Thoracic aorta (tissue), 2 donors: Measurements from ENCODE around the gene CAP2. TPM values are rescaled to one million over a fixed set of nuclear protein-coding genes. Genes with fewer than 3 reads are reported as not detected.

Experiments
- ATAC-seq: fragments of 150-250 bp; one replicate; pipeline ENCODE4 v1.8.0; 2017; ENCODE audit warnings: low read depth; ENCODE audit not compliant: insufficient number of reproducible peaks, low FRiP score
- DNase-seq: peaks from one replicate; pipeline ENCODE4 v3.0.0-alpha.2; 2020; ENCODE audit warnings: low spot score
- H3K27ac ChIP-seq, 2 donors: fragments of 200-600 bp; sonication (generic); 1 replicate in 1 of 2; 2 replicates in 1 of 2; pipeline ENCODE4 v1.5.1; 2016; ENCODE audit warnings: mild to moderate bottlenecking in 2 of 2, moderate library complexity in 2 of 2
- H3K27me3 ChIP-seq: fragments of 200-600 bp; sonication (generic); replicated peaks from 2 replicates; pipeline ENCODE4 v1.6.0; 2016; ENCODE audit warnings: mild to moderate bottlenecking; ENCODE audit not compliant: insufficient read depth
- H3K36me3 ChIP-seq: fragments of 200-600 bp; sonication (generic); one replicate; pipeline ENCODE4 v1.5.1; 2016
- H3K4me1 ChIP-seq, 2 donors: fragments of 200-600 bp; sonication (generic); 1 replicate in 1 of 2; 2 replicates in 1 of 2; pipeline versions ENCODE4 v1.5.1 to v1.6.0; 2016; ENCODE audit warnings: low read depth in 2 of 2, mild to moderate bottlenecking in 1 of 2; ENCODE audit not compliant: control insufficient read depth in 1 of 2
- H3K4me3 ChIP-seq: fragments of 200-600 bp; sonication (generic); 2 replicates; pipeline ENCODE4 v1.5.1; 2016; ENCODE audit warnings: mild to moderate bottlenecking
- H3K9me3 ChIP-seq: fragments of 200-600 bp; sonication (generic); 2 replicates; pipeline ENCODE4 v1.5.1; 2016
- total RNA-seq, 2 donors: library from RNA; depleted of rRNA; stranded (reverse); fragments of >200 nt; gene quantifications; one replicate each; pipeline versions ENCODE4 v1.1.0 to v1.2.3, GENCODE V29; 2016
- TF ChIP-seq, protein P1 (sequence below): fragments of 200-600 bp; sonication (generic); IDR thresholded peaks from one replicate; pipeline ENCODE4 v1.5.1; 2019; ENCODE audit warnings: antibody characterized with exemption

Gene CAP2
- total RNA-seq, 2 donors from 2014 or later = 20.6 to 20.8 TPM

GRCh38 chr6:17473554-17473953, 80.2 kb downstream of the CAP2 start:
- H3K27ac ChIP-seq = peak overlapping the region; percentile 30 to 37
- no peak overlapping the region for H3K4me3 ChIP-seq
- H3K36me3 ChIP-seq = no peaks in the 10 kb centered on the region
- ATAC-seq = no peak
- H3K4me1 ChIP-seq = peaks cover 10 to 45% of the 10 kb centered on the region in 2 donors
- H3K9me3 ChIP-seq = no peaks in the 10 kb centered on the region
- TF ChIP-seq, protein P1, sequence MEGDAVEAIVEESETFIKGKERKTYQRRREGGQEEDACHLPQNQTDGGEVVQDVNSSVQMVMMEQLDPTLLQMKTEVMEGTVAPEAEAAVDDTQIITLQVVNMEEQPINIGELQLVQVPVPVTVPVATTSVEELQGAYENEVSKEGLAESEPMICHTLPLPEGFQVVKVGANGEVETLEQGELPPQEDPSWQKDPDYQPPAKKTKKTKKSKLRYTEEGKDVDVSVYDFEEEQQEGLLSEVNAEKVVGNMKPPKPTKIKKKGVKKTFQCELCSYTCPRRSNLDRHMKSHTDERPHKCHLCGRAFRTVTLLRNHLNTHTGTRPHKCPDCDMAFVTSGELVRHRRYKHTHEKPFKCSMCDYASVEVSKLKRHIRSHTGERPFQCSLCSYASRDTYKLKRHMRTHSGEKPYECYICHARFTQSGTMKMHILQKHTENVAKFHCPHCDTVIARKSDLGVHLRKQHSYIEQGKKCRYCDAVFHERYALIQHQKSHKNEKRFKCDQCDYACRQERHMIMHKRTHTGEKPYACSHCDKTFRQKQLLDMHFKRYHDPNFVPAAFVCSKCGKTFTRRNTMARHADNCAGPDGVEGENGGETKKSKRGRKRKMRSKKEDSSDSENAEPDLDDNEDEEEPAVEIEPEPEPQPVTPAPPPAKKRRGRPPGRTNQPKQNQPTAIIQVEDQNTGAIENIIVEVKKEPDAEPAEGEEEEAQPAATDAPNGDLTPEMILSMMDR = no peak
- no peak for DNase-seq
- H3K27me3 ChIP-seq = no peaks in the 10 kb centered on the region

GRCh38 chr6:17474289-17474688, 80.9 kb downstream of the CAP2 start:
- Histone ChIP-seq H3K27me3 (no peaks in the 10 kb centered on the region), H3K9me3 (no peaks in the 10 kb centered on the region), H3K4me1 (peaks cover 10 to 45% of the 10 kb centered on the region in 2 donors), H3K36me3 (no peaks in the 10 kb centered on the region), H3K27ac (peak overlapping the region; percentile 33 to 37), H3K4me3 (no peak overlapping the region)
- TF ChIP-seq, protein P1 = no peak
- ATAC-seq (no peak), DNase-seq (no peak)

- Histone ChIP-seq H3K4me3 (no peak overlapping the region), H3K27ac (no peak overlapping the region), H3K36me3 (no peaks in the 10 kb centered on the region), H3K27me3 (no peaks in the 10 kb centered on the region), H3K9me3 (no peaks in the 10 kb centered on the region), H3K4me1 (peaks cover 10 to 37% of the 10 kb centered on the region in 2 donors)
- DNase-seq (no peak), ATAC-seq (no peak)
- TF ChIP-seq, protein P1 = no peak
Measured at GRCh38 chr6:17475606-17476244, 82.3 kb downstream of the CAP2 start.

- ATAC-seq (no peak), DNase-seq (no peak)
- TF ChIP-seq, protein P1 = no peak
- Histone ChIP-seq H3K27ac (no peak overlapping the region), H3K4me1 (peaks cover 10 to 29% of the 10 kb centered on the region in 2 donors), H3K4me3 (no peak overlapping the region), H3K27me3 (no peaks in the 10 kb centered on the region), H3K36me3 (no peaks in the 10 kb centered on the region), H3K9me3 (no peaks in the 10 kb centered on the region)
Measured at GRCh38 chr6:17476511-17476910, 83.1 kb downstream of the CAP2 start.

DNA sequence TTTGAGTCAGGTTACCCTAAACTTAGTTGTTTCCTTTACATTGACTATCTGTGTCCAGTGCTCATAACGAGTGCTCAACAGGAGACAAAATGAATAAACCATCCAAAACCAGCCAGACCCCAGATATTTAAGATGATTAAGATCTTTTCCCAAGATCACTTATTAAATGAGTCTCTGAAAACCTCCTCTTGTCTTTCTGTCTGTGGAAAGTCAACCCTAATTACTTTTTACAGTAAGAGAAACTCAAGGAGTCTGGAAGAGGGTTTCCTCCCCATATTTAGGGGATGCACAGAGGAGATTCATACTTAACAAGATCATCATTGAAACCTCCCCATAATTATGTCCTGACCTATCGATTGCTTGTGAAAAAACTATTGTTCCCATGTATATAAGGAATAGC, 84.0 kb downstream of the CAP2 start:
- no peak for DNase-seq
- peaks cover 9 to 25% of the 10 kb centered on the region in 2 donors for H3K4me1 ChIP-seq
- no peak overlapping the region for H3K27ac ChIP-seq
- no peak for ATAC-seq
- H3K9me3 ChIP-seq = no peaks in the 10 kb centered on the region
- TF ChIP-seq, protein P1 = no peak
- no peaks in the 10 kb centered on the region for H3K27me3 ChIP-seq
- H3K36me3 ChIP-seq = no peaks in the 10 kb centered on the region
- H3K4me3 ChIP-seq = no peak overlapping the region
